Activated naive CD8-positive, alpha-beta T cell treated with anti-CD3 and anti-CD28 coated beads for 36 hours (primary cell): ENCODE results near the gene TMPRSS9. TPM values are rescaled to one million over a fixed set of nuclear protein-coding genes. Genes with fewer than 3 reads are reported as not detected.
"Not testable (repeated sequence)": the region's sequence is repeated elsewhere in the genome, so short reads cannot be mapped to it uniquely, and the experiment has no call there.

ENCODE experiments used
- DNase-seq: peaks from one replicate; pipeline ENCODE4 v3.0.0; 2021
- H3K27ac Mint-ChIP-seq: one replicate; pipeline ENCODE4 v1.8.0; 2022; ENCODE audit warnings: mild to moderate bottlenecking, moderate library complexity, mixed read lengths
- H3K27me3 Mint-ChIP-seq: one replicate; pipeline ENCODE4 v1.8.0; 2022; ENCODE audit warnings: mild to moderate bottlenecking, mixed read lengths
- H3K36me3 Mint-ChIP-seq: one replicate; pipeline ENCODE4 v1.8.0; 2021; ENCODE audit warnings: mild to moderate bottlenecking, mixed read lengths
- H3K4me1 Mint-ChIP-seq: one replicate; pipeline ENCODE4 v1.8.0; 2021; ENCODE audit warnings: mixed read lengths
- H3K4me3 Mint-ChIP-seq: one replicate; pipeline ENCODE4 v1.8.0; 2022; ENCODE audit warnings: mild to moderate bottlenecking, moderate library complexity, mixed read lengths
- H3K9me3 Mint-ChIP-seq: one replicate; pipeline ENCODE4 v1.8.0; 2022; ENCODE audit warnings: mixed read lengths
- total RNA-seq, 2 experiments: library from RNA; stranded (reverse); gene quantifications; one replicate each; pipeline ENCODE4 v1.2.3, GENCODE V29; 2021

TMPRSS9 gene
- total RNA-seq, 2 experiments from 2014 or later: not detected

GRCh38 chr19:2399582-2399981 lies 39.5 kb downstream of the TMPRSS9 start:
- peaks cover 2% of the 10 kb centered on the region for H3K4me1 Mint-ChIP-seq
- no peak overlapping the region for H3K4me3 Mint-ChIP-seq
- DNase-seq: no peak
- no peak overlapping the region for H3K27ac Mint-ChIP-seq
- no peaks in the 10 kb centered on the region for H3K27me3 Mint-ChIP-seq
- H3K36me3 Mint-ChIP-seq: no peaks in the 10 kb centered on the region
- no peaks in the 10 kb centered on the region for H3K9me3 Mint-ChIP-seq

DNA sequence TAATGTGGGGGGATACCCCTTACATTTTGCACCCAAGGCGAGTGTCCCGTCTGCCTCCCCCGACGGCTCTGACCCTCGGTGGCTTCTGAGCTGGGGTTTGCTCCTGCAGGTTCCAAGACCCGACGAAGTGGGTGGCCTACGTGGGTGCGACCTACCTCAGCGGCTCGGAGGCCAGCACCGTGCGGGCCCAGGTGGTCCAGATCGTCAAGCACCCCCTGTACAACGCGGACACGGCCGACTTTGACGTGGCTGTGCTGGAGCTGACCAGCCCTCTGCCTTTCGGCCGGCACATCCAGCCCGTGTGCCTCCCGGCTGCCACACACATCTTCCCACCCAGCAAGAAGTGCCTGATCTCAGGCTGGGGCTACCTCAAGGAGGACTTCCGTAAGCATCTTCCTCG lies 48.2 kb downstream of the TMPRSS9 start:
- H3K9me3 Mint-ChIP-seq: no peaks in the 10 kb centered on the region
- H3K4me1 Mint-ChIP-seq: no peaks in the 10 kb centered on the region
- H3K4me3 Mint-ChIP-seq: no peak overlapping the region
- H3K27me3 Mint-ChIP-seq: no peaks in the 10 kb centered on the region
- H3K27ac Mint-ChIP-seq: no peak overlapping the region
- DNase-seq: no peak
- no peaks in the 10 kb centered on the region for H3K36me3 Mint-ChIP-seq

- Mint-ChIP-seq H3K27ac (no peak overlapping the region), H3K4me1 (no peaks in the 10 kb centered on the region), H3K4me3 (no peak overlapping the region), H3K9me3 (no peaks in the 10 kb centered on the region), H3K36me3 (no peaks in the 10 kb centered on the region), H3K27me3 (no peaks in the 10 kb centered on the region)
- no peak for DNase-seq
Measured at GRCh38 chr19:2409352-2409912, 49.4 kb downstream of the TMPRSS9 start.

DNA sequence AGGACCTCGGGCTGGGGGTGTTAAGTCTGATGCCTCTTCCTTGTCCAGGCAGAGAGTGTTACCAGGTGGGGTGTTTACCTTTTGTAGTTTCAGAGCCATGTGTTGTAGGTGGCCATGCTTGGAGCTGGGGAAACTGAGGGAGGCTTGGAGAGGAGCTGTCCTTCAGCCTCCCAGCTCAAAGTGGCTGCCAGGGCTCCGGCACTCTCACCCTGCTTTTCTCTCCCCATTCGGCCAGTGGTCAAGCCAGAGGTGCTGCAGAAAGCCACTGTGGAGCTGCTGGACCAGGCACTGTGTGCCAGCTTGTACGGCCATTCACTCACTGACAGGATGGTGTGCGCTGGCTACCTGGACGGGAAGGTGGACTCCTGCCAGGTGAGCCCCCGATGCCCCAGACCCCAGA lies 50.0 kb downstream of the TMPRSS9 start:
- Mint-ChIP-seq H3K4me3 (no peak overlapping the region), H3K36me3 (no peaks in the 10 kb centered on the region), H3K9me3 (no peaks in the 10 kb centered on the region), H3K4me1 (no peaks in the 10 kb centered on the region), H3K27me3 (no peaks in the 10 kb centered on the region), H3K27ac (no peak overlapping the region)
- no peak for DNase-seq

DNA sequence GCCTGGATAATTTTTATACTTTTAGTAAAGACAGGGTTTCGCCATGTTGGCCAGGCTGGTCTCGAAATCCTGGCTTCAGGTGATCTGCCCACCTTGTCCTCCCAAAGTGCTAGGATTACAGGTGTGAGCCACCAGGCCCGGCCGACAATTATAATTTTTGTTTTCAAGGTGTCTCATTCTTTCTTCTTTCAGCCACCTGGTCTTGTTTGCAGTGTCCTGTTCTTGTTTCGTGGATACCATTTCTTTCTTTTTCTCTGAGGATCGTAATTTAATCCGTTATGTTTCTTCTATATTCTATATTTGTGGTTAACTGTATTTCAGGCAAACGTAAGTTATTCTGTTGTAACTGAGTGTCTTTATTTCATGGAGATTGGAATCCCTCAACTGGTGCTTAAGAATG lies 51.6 kb downstream of the TMPRSS9 start:
- Mint-ChIP-seq H3K36me3 (no peaks in the 10 kb centered on the region), H3K4me1 (no peaks in the 10 kb centered on the region), H3K27me3 (no peaks in the 10 kb centered on the region), H3K9me3 (no peaks in the 10 kb centered on the region), H3K4me3 (no peak overlapping the region), H3K27ac (no peak overlapping the region)
- no peak for DNase-seq

GRCh38 chr19:2412449-2412848 lies 52.4 kb downstream of the TMPRSS9 start:
- Mint-ChIP-seq H3K4me3 (no peak overlapping the region), H3K4me1 (no peaks in the 10 kb centered on the region), H3K36me3 (peaks cover 2% of the 10 kb centered on the region), H3K27me3 (no peaks in the 10 kb centered on the region), H3K27ac (no peak overlapping the region), H3K9me3 (no peaks in the 10 kb centered on the region)
- no peak for DNase-seq

DNA sequence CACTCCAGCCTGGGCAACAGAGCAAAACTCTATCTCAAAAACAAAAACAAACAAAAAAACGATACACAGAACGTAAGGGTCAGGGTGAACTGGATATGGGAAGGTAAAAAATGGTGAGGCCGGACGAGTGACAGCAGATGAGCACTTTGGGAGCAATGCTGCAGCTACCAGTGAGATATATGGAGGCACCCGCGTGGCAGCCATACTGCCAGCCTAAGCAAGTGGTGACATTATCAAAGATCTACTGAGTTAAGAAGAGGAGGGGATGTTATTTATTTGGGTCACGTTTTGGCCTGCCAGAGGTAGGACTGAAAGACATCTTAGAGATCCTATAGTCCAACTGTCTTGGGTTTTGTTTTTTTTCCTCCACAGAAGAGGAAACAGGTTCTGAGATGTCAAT lies 53.1 kb downstream of the TMPRSS9 start:
- no peak overlapping the region for H3K27ac Mint-ChIP-seq
- H3K27me3 Mint-ChIP-seq: no peaks in the 10 kb centered on the region
- no peaks in the 10 kb centered on the region for H3K9me3 Mint-ChIP-seq
- no peak overlapping the region for H3K4me3 Mint-ChIP-seq
- DNase-seq: no peak
- H3K4me1 Mint-ChIP-seq: no peaks in the 10 kb centered on the region
- peaks cover 7% of the 10 kb centered on the region for H3K36me3 Mint-ChIP-seq

GRCh38 chr19:2413629-2414028 lies 53.6 kb downstream of the TMPRSS9 start:
- H3K4me3 Mint-ChIP-seq: no peak overlapping the region
- no peak for DNase-seq
- peaks cover 7% of the 10 kb centered on the region for H3K36me3 Mint-ChIP-seq
- no peak overlapping the region for H3K27ac Mint-ChIP-seq
- no peaks in the 10 kb centered on the region for H3K27me3 Mint-ChIP-seq
- H3K4me1 Mint-ChIP-seq: no peaks in the 10 kb centered on the region
- H3K9me3 Mint-ChIP-seq: no peaks in the 10 kb centered on the region

DNA sequence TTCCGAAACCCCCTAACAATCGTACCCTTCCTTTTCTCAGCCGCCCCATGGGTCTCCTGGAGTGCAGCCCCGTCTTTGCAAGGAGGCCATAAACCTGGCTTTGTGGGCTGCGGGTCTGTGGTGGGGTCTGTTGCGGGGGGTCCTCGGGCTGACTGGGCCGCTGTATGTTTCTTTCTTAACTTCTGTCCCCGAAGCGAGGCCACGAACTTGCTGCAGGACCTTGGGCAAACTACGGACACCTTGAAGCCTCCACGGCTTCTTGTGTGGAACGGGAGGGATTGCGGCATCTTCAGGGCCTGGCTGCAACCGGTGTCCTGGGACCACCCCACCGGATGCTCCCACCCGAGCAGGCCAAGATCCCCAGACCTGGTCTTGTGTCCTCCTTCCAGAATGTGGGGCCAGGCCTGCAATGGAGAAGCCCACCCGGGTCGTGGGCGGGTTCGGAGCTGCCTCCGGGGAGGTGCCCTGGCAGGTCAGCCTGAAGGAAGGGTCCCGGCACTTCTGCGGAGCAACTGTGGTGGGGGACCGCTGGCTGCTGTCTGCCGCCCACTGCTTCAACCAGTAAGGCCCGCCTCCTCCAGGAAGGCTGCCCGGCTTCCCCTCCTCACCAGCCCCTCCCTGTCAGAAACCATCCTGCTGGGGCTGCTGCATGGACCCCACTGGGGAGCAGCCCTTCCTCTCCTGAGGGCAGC lies 55.4 kb downstream of the TMPRSS9 start:
- Mint-ChIP-seq H3K27me3 (no peaks in the 10 kb centered on the region), H3K4me1 (no peaks in the 10 kb centered on the region), H3K36me3 (peaks cover 7% of the 10 kb centered on the region), H3K4me3 (no peak overlapping the region), H3K27ac (no peak overlapping the region), H3K9me3 (no peaks in the 10 kb centered on the region)
- no peak for DNase-seq

DNA sequence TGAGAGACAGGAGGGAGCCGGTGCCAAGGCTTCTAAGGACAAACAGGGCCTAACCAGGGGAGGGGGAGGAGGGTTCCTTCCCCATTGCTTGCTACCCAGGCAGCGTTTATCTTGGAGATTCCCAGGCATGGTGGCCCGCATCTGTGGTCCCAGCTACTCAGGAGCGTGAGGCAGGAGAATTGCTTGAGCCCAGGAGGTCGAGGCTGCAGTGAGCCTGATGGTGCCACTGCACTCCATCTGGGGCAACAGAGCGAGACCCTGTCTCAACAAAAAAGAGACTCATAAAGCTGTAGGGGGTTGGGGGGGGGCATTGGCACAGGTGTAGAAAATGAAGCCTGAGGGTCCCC lies 55.9 kb downstream of the TMPRSS9 start:
- H3K4me1 Mint-ChIP-seq: no peaks in the 10 kb centered on the region
- peaks cover 7% of the 10 kb centered on the region for H3K36me3 Mint-ChIP-seq
- no peak for DNase-seq
- H3K27me3 Mint-ChIP-seq: no peaks in the 10 kb centered on the region
- no peak overlapping the region for H3K27ac Mint-ChIP-seq
- no peaks in the 10 kb centered on the region for H3K9me3 Mint-ChIP-seq
- no peak overlapping the region for H3K4me3 Mint-ChIP-seq

DNA sequence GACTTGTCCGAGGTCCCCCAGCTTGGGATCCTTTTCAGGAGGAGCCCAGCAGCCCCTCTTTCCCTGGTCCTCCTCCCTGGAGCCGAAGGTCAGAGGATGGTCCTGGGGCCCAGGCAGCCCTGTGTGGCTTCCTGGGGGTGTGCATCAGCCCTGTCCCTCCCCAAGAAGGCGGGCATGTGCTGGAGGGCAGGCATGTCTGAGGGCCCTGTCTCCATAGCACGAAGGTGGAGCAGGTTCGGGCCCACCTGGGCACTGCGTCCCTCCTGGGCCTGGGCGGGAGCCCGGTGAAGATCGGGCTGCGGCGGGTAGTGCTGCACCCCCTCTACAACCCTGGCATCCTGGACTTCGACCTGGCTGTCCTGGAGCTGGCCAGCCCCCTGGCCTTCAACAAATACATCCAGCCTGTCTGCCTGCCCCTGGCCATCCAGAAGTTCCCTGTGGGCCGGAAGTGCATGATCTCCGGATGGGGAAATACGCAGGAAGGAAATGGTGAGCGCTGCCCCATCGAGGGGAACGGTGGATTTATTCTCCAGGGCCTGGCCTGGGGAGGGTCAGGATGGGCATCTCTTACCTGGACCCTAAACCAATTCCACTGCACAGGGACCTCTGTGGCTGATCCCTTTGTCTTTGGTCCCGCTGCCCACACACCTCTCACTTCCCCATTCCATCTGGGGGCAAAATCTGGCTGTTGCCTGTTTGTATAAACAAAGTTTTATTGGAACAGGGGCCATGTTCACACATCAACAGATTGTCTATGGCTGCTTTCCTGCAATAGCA lies 56.4 kb downstream of the TMPRSS9 start:
- Mint-ChIP-seq H3K9me3 (no peaks in the 10 kb centered on the region), H3K27me3 (no peaks in the 10 kb centered on the region), H3K36me3 (peaks cover 7% of the 10 kb centered on the region), H3K4me3 (no peak overlapping the region), H3K4me1 (no peaks in the 10 kb centered on the region), H3K27ac (no peak overlapping the region)
- no peak for DNase-seq

- H3K4me1 Mint-ChIP-seq, H3K9me3 Mint-ChIP-seq, DNase-seq, H3K36me3 Mint-ChIP-seq, H3K4me3 Mint-ChIP-seq, H3K27ac Mint-ChIP-seq, H3K27me3 Mint-ChIP-seq: not testable (repeated sequence)
Measured at GRCh38 chr19:2417436-2417835, 57.4 kb downstream of the TMPRSS9 start.

GRCh38 chr19:2417881-2418406 lies 57.9 kb downstream of the TMPRSS9 start:
- H3K4me1 Mint-ChIP-seq: no peaks in the 10 kb centered on the region
- H3K27me3 Mint-ChIP-seq: no peaks in the 10 kb centered on the region
- H3K9me3 Mint-ChIP-seq: no peaks in the 10 kb centered on the region
- no peak overlapping the region for H3K27ac Mint-ChIP-seq
- peaks cover 7% of the 10 kb centered on the region for H3K36me3 Mint-ChIP-seq
- H3K4me3 Mint-ChIP-seq: no peak overlapping the region
- no peak for DNase-seq

DNA sequence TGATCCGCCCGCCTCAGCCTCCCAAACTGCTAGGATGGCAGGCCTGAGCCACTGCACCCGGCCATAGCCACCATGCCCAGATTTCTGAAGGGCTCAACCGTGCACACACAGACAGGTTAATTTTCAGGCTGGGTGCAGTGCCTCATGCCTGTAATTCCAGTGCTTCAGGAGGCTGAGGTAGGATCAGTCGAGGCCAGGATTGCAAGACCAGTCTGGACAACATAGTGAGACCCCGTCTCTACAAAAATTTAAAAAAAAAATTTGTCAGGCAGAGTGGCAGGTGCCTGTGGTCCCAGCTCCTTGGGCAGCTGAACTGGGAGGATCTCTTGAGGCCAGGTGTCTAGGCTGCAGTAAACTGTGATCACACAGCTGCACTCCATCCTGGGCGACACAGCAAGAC lies 59.7 kb downstream of the TMPRSS9 start:
- DNase-seq: no peak
- peaks cover 7% of the 10 kb centered on the region for H3K36me3 Mint-ChIP-seq
- H3K9me3 Mint-ChIP-seq: no peaks in the 10 kb centered on the region
- H3K27ac Mint-ChIP-seq: no peak overlapping the region
- no peak overlapping the region for H3K4me3 Mint-ChIP-seq
- no peaks in the 10 kb centered on the region for H3K4me1 Mint-ChIP-seq
- H3K27me3 Mint-ChIP-seq: no peaks in the 10 kb centered on the region

DNA sequence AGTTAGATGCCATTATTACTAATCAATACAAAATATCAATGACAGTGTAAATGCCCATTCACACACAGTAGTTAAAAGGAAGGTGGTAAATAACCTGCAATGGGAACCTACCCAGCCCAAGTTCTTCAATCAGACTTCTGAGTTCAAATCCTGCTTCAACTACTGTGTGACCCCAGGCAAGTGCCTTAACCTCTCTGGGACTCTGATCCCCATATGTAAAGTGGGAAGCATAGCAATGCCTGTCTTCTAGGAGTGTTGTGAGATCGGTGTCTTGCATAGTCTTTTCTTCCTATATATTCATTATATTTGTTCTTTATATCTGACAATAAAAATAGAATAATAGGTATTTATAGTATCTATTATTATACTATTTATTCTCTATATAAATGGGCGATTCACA lies 60.4 kb downstream of the TMPRSS9 start:
- no peak overlapping the region for H3K4me3 Mint-ChIP-seq
- H3K9me3 Mint-ChIP-seq: no peaks in the 10 kb centered on the region
- no peak overlapping the region for H3K27ac Mint-ChIP-seq
- H3K4me1 Mint-ChIP-seq: no peaks in the 10 kb centered on the region
- no peaks in the 10 kb centered on the region for H3K27me3 Mint-ChIP-seq
- DNase-seq: no peak
- peaks cover 7% of the 10 kb centered on the region for H3K36me3 Mint-ChIP-seq
